ENCODE results near the gene AMMECR1. TPM values are rescaled to one million over a fixed set of nuclear protein-coding genes. Genes with fewer than 3 reads are reported as not detected.

AMMECR1 gene
- total RNA-seq, 1 experiment from 2014 or later, result 23.0 TPM

- no peaks in the 10 kb centered on the region for H3K9me3 Mint-ChIP-seq (ENCODE audit: unreplicated experiment)
- ChIA-PET POLR2A (no interaction called here), CTCF (no interaction called here)
- Histone ChIP-seq H3K4me3 (ENCODE audit: low read depth, low read length) (no peak overlapping the region), H3K27me3 (replicated peaks; ENCODE audit: control insufficient read depth, insufficient read depth, low read length) (no peaks in the 10 kb centered on the region), H3K4me1 (no peaks in the 10 kb centered on the region), H3K36me3 (ENCODE audit: control insufficient read depth, insufficient read depth, low read length) (no peaks in the 10 kb centered on the region), H3K9me3 (no peaks in the 10 kb centered on the region)
- no peaks in the 10 kb centered on the region for H3K4me1 Mint-ChIP-seq (ENCODE audit: low read depth, unreplicated experiment)
- no peak overlapping the region for H3K4me3 Mint-ChIP-seq (ENCODE audit: unreplicated experiment)
- H3K36me3 Mint-ChIP-seq (ENCODE audit: insufficient read depth, unreplicated experiment), result no peaks in the 10 kb centered on the region
- H3K27ac Mint-ChIP-seq (ENCODE audit: unreplicated experiment), result no peak overlapping the region
- intact Hi-C loops (cut with micrococcal nuclease; ENCODE audit: unreplicated experiment), result no loop called here
- DNase-seq, result no peak
- TF ChIP-seq, protein P1, sequence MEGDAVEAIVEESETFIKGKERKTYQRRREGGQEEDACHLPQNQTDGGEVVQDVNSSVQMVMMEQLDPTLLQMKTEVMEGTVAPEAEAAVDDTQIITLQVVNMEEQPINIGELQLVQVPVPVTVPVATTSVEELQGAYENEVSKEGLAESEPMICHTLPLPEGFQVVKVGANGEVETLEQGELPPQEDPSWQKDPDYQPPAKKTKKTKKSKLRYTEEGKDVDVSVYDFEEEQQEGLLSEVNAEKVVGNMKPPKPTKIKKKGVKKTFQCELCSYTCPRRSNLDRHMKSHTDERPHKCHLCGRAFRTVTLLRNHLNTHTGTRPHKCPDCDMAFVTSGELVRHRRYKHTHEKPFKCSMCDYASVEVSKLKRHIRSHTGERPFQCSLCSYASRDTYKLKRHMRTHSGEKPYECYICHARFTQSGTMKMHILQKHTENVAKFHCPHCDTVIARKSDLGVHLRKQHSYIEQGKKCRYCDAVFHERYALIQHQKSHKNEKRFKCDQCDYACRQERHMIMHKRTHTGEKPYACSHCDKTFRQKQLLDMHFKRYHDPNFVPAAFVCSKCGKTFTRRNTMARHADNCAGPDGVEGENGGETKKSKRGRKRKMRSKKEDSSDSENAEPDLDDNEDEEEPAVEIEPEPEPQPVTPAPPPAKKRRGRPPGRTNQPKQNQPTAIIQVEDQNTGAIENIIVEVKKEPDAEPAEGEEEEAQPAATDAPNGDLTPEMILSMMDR (IDR thresholded peaks at IDR 0.05; ENCODE audit: insufficient read depth in 1 of 2, low read depth in 1 of 2, low read length in 1 of 2, severe bottlenecking in 1 of 2, unreplicated experiment in 1 of 2), result no peak
- no peaks in the 10 kb centered on the region for H3K27me3 Mint-ChIP-seq (ENCODE audit: insufficient read depth, unreplicated experiment)
- BruUV-seq (replicated peaks), result no TSS peak
Observed at GRCh38 chrX:110281377-110281776, 36.5 kb downstream of the AMMECR1 start.

- H3K27ac Mint-ChIP-seq (ENCODE audit: unreplicated experiment), result no peak overlapping the region
- H3K4me1 Mint-ChIP-seq (ENCODE audit: low read depth, unreplicated experiment), result no peaks in the 10 kb centered on the region
- BruUV-seq (replicated peaks), result no TSS peak
- Histone ChIP-seq H3K4me1 (no peaks in the 10 kb centered on the region), H3K4me3 (ENCODE audit: low read depth, low read length) (no peak overlapping the region), H3K9me3 (no peaks in the 10 kb centered on the region), H3K36me3 (ENCODE audit: control insufficient read depth, insufficient read depth, low read length) (no peaks in the 10 kb centered on the region), H3K27me3 (replicated peaks; ENCODE audit: control insufficient read depth, insufficient read depth, low read length) (no peaks in the 10 kb centered on the region)
- POLR2A ChIA-PET, result no interaction called here
- intact Hi-C loops (cut with micrococcal nuclease; ENCODE audit: unreplicated experiment), result no loop called here
- no peak for DNase-seq
- CTCF ChIA-PET, result no interaction called here
- H3K27me3 Mint-ChIP-seq (ENCODE audit: insufficient read depth, unreplicated experiment), result no peaks in the 10 kb centered on the region
- TF ChIP-seq, protein P1 (IDR thresholded peaks at IDR 0.05; ENCODE audit: insufficient read depth in 1 of 2, low read depth in 1 of 2, low read length in 1 of 2, severe bottlenecking in 1 of 2, unreplicated experiment in 1 of 2), result no peak
- H3K36me3 Mint-ChIP-seq (ENCODE audit: insufficient read depth, unreplicated experiment), result no peaks in the 10 kb centered on the region
- no peak overlapping the region for H3K4me3 Mint-ChIP-seq (ENCODE audit: unreplicated experiment)
- no peaks in the 10 kb centered on the region for H3K9me3 Mint-ChIP-seq (ENCODE audit: unreplicated experiment)
Observed at GRCh38 chrX:110280954-110281353, 36.9 kb downstream of the AMMECR1 start.

GRCh38 chrX:110277609-110278008 is 40.3 kb downstream of the AMMECR1 start:
- Histone ChIP-seq H3K9me3 (no peaks in the 10 kb centered on the region), H3K4me3 (ENCODE audit: low read depth, low read length) (no peak overlapping the region), H3K36me3 (ENCODE audit: control insufficient read depth, insufficient read depth, low read length) (no peaks in the 10 kb centered on the region), H3K4me1 (no peaks in the 10 kb centered on the region), H3K27me3 (replicated peaks; ENCODE audit: control insufficient read depth, insufficient read depth, low read length) (no peaks in the 10 kb centered on the region)
- TF ChIP-seq, protein P1 (IDR thresholded peaks at IDR 0.05; ENCODE audit: insufficient read depth in 1 of 2, low read depth in 1 of 2, low read length in 1 of 2, severe bottlenecking in 1 of 2, unreplicated experiment in 1 of 2), result no peak
- CTCF ChIA-PET, result no interaction called here
- intact Hi-C loops (cut with micrococcal nuclease; ENCODE audit: unreplicated experiment), result loop anchor here (10.0 kb wide), 1 partner anchor 63 kb away; no protein-coding TSS in a partner anchor
- DNase-seq, result no peak
- H3K4me1 Mint-ChIP-seq (ENCODE audit: low read depth, unreplicated experiment), result no peaks in the 10 kb centered on the region
- no peaks in the 10 kb centered on the region for H3K36me3 Mint-ChIP-seq (ENCODE audit: insufficient read depth, unreplicated experiment)
- BruUV-seq (replicated peaks), result no TSS peak
- H3K27me3 Mint-ChIP-seq (ENCODE audit: insufficient read depth, unreplicated experiment), result no peaks in the 10 kb centered on the region
- POLR2A ChIA-PET, result no interaction called here
- H3K27ac Mint-ChIP-seq (ENCODE audit: unreplicated experiment), result no peak overlapping the region
- no peaks in the 10 kb centered on the region for H3K9me3 Mint-ChIP-seq (ENCODE audit: unreplicated experiment)
- H3K4me3 Mint-ChIP-seq (ENCODE audit: unreplicated experiment), result no peak overlapping the region
